ENCODE measurements around the gene SLC17A3. TPM values are rescaled to one million over a fixed set of nuclear protein-coding genes. Genes with fewer than 3 reads are reported as not detected.

The SLC17A3 gene
- polyA plus RNA-seq, 4 donors, result 0.04 to 0.55 TPM; not detected in 2

GRCh38 chr6:25911351-25911750 is 37.3 kb upstream of the SLC17A3 start:
- no peaks in the 10 kb centered on the region for H3K36me3 ChIP-seq (ENCODE audit: control insufficient read depth in 3 of 3, insufficient read depth in 2 of 3, low read depth in 1 of 3, low read length in 3 of 3)
- no peaks in the 10 kb centered on the region for H3K9me3 ChIP-seq (ENCODE audit: control insufficient read depth in 2 of 2, insufficient read depth in 1 of 2, low read depth in 1 of 2, low read length in 1 of 2)
- FAIRE-seq, result no peak
- H3K27ac ChIP-seq (ENCODE audit: low read depth in 1 of 3, low read length in 2 of 3), result no peak overlapping the region
- H3K4me1 ChIP-seq (ENCODE audit: control insufficient read depth in 3 of 3, insufficient read depth in 2 of 3, low read depth in 1 of 3, low read length in 2 of 3), result no peaks in the 10 kb centered on the region
- no peak overlapping the region for H3K4me3 ChIP-seq (ENCODE audit: low read depth in 1 of 3, low read length in 3 of 3)
- 36 to 55% (median 43%) methylated on average over 4 of the region's 4 CpGs for whole genome bisulfite sequencing, 3 donors
- DNase-seq, result no peak
- no peaks in the 10 kb centered on the region for H3K27me3 ChIP-seq (ENCODE audit: control insufficient read depth in 3 of 3, insufficient read depth in 3 of 3, low read length in 3 of 3)

- H3K9me3 ChIP-seq (ENCODE audit: control insufficient read depth in 2 of 2, insufficient read depth in 1 of 2, low read depth in 1 of 2, low read length in 1 of 2), result no peaks in the 10 kb centered on the region
- FAIRE-seq (no peak), DNase-seq (no peak)
- no peak overlapping the region for H3K4me3 ChIP-seq (ENCODE audit: low read depth in 1 of 3, low read length in 3 of 3)
- no peaks in the 10 kb centered on the region for H3K27me3 ChIP-seq (ENCODE audit: control insufficient read depth in 3 of 3, insufficient read depth in 3 of 3, low read length in 3 of 3)
- no peaks in the 10 kb centered on the region for H3K36me3 ChIP-seq (ENCODE audit: control insufficient read depth in 3 of 3, insufficient read depth in 2 of 3, low read depth in 1 of 3, low read length in 3 of 3)
- 41 to 60% (median 59%) methylated on average over 1 of the region's 1 CpG for WGBS, 3 donors
- H3K27ac ChIP-seq (ENCODE audit: low read depth in 1 of 3, low read length in 2 of 3), result no peak overlapping the region
- no peaks in the 10 kb centered on the region for H3K4me1 ChIP-seq (ENCODE audit: control insufficient read depth in 3 of 3, insufficient read depth in 2 of 3, low read depth in 1 of 3, low read length in 2 of 3)
Observed at GRCh38 chr6:25907475-25908014, 33.5 kb upstream of the SLC17A3 start.

GRCh38 chr6:25903467-25904099 is 29.5 kb upstream of the SLC17A3 start:
- no peak overlapping the region for H3K27ac ChIP-seq (ENCODE audit: low read depth in 1 of 3, low read length in 2 of 3)
- no peaks in the 10 kb centered on the region for H3K27me3 ChIP-seq (ENCODE audit: control insufficient read depth in 3 of 3, insufficient read depth in 3 of 3, low read length in 3 of 3)
- WGBS, 3 donors, result 86 to 94% (median 94%) methylated on average over 4 of the region's 4 CpGs
- H3K4me1 ChIP-seq (ENCODE audit: control insufficient read depth in 3 of 3, insufficient read depth in 2 of 3, low read depth in 1 of 3, low read length in 2 of 3), result peaks cover 0 to 15% (median 0%) of the 10 kb centered on the region in 3 donors
- no peak for FAIRE-seq
- no peak overlapping the region for H3K4me3 ChIP-seq (ENCODE audit: low read depth in 1 of 3, low read length in 3 of 3)
- H3K9me3 ChIP-seq (ENCODE audit: control insufficient read depth in 2 of 2, insufficient read depth in 1 of 2, low read depth in 1 of 2, low read length in 1 of 2), result no peaks in the 10 kb centered on the region
- DNase-seq, result no peak
- no peaks in the 10 kb centered on the region for H3K36me3 ChIP-seq (ENCODE audit: control insufficient read depth in 3 of 3, insufficient read depth in 2 of 3, low read depth in 1 of 3, low read length in 3 of 3)

GRCh38 chr6:25902071-25902470 is 28.0 kb upstream of the SLC17A3 start:
- 89 to 97% (median 97%) methylated on average over 1 of the region's 1 CpG for WGBS, 3 donors
- Histone ChIP-seq H3K4me3 (ENCODE audit: low read depth in 1 of 3, low read length in 3 of 3) (no peak overlapping the region), H3K27ac (ENCODE audit: low read depth in 1 of 3, low read length in 2 of 3) (no peak overlapping the region), H3K4me1 (ENCODE audit: control insufficient read depth in 3 of 3, insufficient read depth in 2 of 3, low read depth in 1 of 3, low read length in 2 of 3) (peaks cover 0 to 16% (median 0%) of the 10 kb centered on the region in 3 donors), H3K36me3 (ENCODE audit: control insufficient read depth in 3 of 3, insufficient read depth in 2 of 3, low read depth in 1 of 3, low read length in 3 of 3) (no peaks in the 10 kb centered on the region), H3K27me3 (ENCODE audit: control insufficient read depth in 3 of 3, insufficient read depth in 3 of 3, low read length in 3 of 3) (no peaks in the 10 kb centered on the region), H3K9me3 (ENCODE audit: control insufficient read depth in 2 of 2, insufficient read depth in 1 of 2, low read depth in 1 of 2, low read length in 1 of 2) (no peaks in the 10 kb centered on the region)
- FAIRE-seq, result no peak
- DNase-seq, result no peak

GRCh38 chr6:25900843-25901242 is 26.8 kb upstream of the SLC17A3 start:
- FAIRE-seq (no peak), DNase-seq (no peak)
- Histone ChIP-seq H3K27ac (ENCODE audit: low read depth in 1 of 3, low read length in 2 of 3) (no peak overlapping the region), H3K36me3 (ENCODE audit: control insufficient read depth in 3 of 3, insufficient read depth in 2 of 3, low read depth in 1 of 3, low read length in 3 of 3) (no peaks in the 10 kb centered on the region), H3K9me3 (ENCODE audit: control insufficient read depth in 2 of 2, insufficient read depth in 1 of 2, low read depth in 1 of 2, low read length in 1 of 2) (no peaks in the 10 kb centered on the region), H3K4me1 (ENCODE audit: control insufficient read depth in 3 of 3, insufficient read depth in 2 of 3, low read depth in 1 of 3, low read length in 2 of 3) (peaks cover 0 to 16% (median 0%) of the 10 kb centered on the region in 3 donors), H3K4me3 (ENCODE audit: low read depth in 1 of 3, low read length in 3 of 3) (no peak overlapping the region), H3K27me3 (ENCODE audit: control insufficient read depth in 3 of 3, insufficient read depth in 3 of 3, low read length in 3 of 3) (no peaks in the 10 kb centered on the region)
- WGBS, 3 donors, result 51 to 84% (median 52%) methylated on average over 1 of the region's 1 CpG

- DNase-seq (peak in 1 of 2 donors; percentile 28), FAIRE-seq (no peak)
- Histone ChIP-seq H3K27me3 (ENCODE audit: control insufficient read depth in 3 of 3, insufficient read depth in 3 of 3, low read length in 3 of 3) (no peaks in the 10 kb centered on the region), H3K4me1 (ENCODE audit: control insufficient read depth in 3 of 3, insufficient read depth in 2 of 3, low read depth in 1 of 3, low read length in 2 of 3) (peaks cover 0 to 16% (median 0%) of the 10 kb centered on the region in 3 donors), H3K27ac (ENCODE audit: low read depth in 1 of 3, low read length in 2 of 3) (peak overlapping the region in 1 of 3 donors; percentile 42), H3K4me3 (ENCODE audit: low read depth in 1 of 3, low read length in 3 of 3) (no peak overlapping the region), H3K9me3 (ENCODE audit: control insufficient read depth in 2 of 2, insufficient read depth in 1 of 2, low read depth in 1 of 2, low read length in 1 of 2) (no peaks in the 10 kb centered on the region), H3K36me3 (ENCODE audit: control insufficient read depth in 3 of 3, insufficient read depth in 2 of 3, low read depth in 1 of 3, low read length in 3 of 3) (no peaks in the 10 kb centered on the region)
- 64 to 78% (median 74%) methylated on average over 2 of the region's 2 CpGs for WGBS, 3 donors
Observed at GRCh38 chr6:25899580-25900408, 25.8 kb upstream of the SLC17A3 start.

- no peak overlapping the region for H3K27ac ChIP-seq (ENCODE audit: low read depth in 1 of 3, low read length in 2 of 3)
- no peaks in the 10 kb centered on the region for H3K27me3 ChIP-seq (ENCODE audit: control insufficient read depth in 3 of 3, insufficient read depth in 3 of 3, low read length in 3 of 3)
- DNase-seq (peak in 1 of 2 donors; percentile 41), FAIRE-seq (no peak)
- H3K4me1 ChIP-seq (ENCODE audit: control insufficient read depth in 3 of 3, insufficient read depth in 2 of 3, low read depth in 1 of 3, low read length in 2 of 3), result peaks cover 0 to 16% (median 0%) of the 10 kb centered on the region in 3 donors
- 64 to 83% (median 73%) methylated on average over 2 of the region's 2 CpGs for WGBS, 3 donors
- H3K36me3 ChIP-seq (ENCODE audit: control insufficient read depth in 3 of 3, insufficient read depth in 2 of 3, low read depth in 1 of 3, low read length in 3 of 3), result no peaks in the 10 kb centered on the region
- no peak overlapping the region for H3K4me3 ChIP-seq (ENCODE audit: low read depth in 1 of 3, low read length in 3 of 3)
- H3K9me3 ChIP-seq (ENCODE audit: control insufficient read depth in 2 of 2, insufficient read depth in 1 of 2, low read depth in 1 of 2, low read length in 1 of 2), result no peaks in the 10 kb centered on the region
Observed at GRCh38 chr6:25899123-25899522, 25.1 kb upstream of the SLC17A3 start.

GRCh38 chr6:25898289-25898977 is 24.4 kb upstream of the SLC17A3 start:
- Histone ChIP-seq H3K4me3 (ENCODE audit: low read depth in 1 of 3, low read length in 3 of 3) (no peak overlapping the region), H3K36me3 (ENCODE audit: control insufficient read depth in 3 of 3, insufficient read depth in 2 of 3, low read depth in 1 of 3, low read length in 3 of 3) (no peaks in the 10 kb centered on the region), H3K9me3 (ENCODE audit: control insufficient read depth in 2 of 2, insufficient read depth in 1 of 2, low read depth in 1 of 2, low read length in 1 of 2) (no peaks in the 10 kb centered on the region), H3K27me3 (ENCODE audit: control insufficient read depth in 3 of 3, insufficient read depth in 3 of 3, low read length in 3 of 3) (no peaks in the 10 kb centered on the region), H3K27ac (ENCODE audit: low read depth in 1 of 3, low read length in 2 of 3) (no peak overlapping the region), H3K4me1 (ENCODE audit: control insufficient read depth in 3 of 3, insufficient read depth in 2 of 3, low read depth in 1 of 3, low read length in 2 of 3) (peaks cover 0 to 16% (median 0%) of the 10 kb centered on the region in 3 donors)
- DNase-seq, result no peak
- WGBS, 3 donors, result 80 to 83% (median 81%) methylated on average over 5 of the region's 5 CpGs
- no peak for FAIRE-seq

Measured in small intestine (tissue), 7 donors.